H1 (cell line): Measurements from ENCODE around the gene LOXHD1. TPM values are rescaled to one million over a fixed set of nuclear protein-coding genes. Genes with fewer than 3 reads are reported as not detected.

Experiments
- BACH1 ChIP-seq: IDR thresholded peaks from 2 replicates; pipeline ENCODE4 v1.6.1; 2012; ENCODE audit warnings: low read length, improper control_type of control experiment
- polyA plus RNA-seq, 7 experiments: library from polyadenylated mRNA; depleted of rRNA in 3 of 7; stranded (reverse) in 5 of 7; unstranded in 2 of 7; fragments of >200 nt in 5 of 7; fragments of 200-250 nt in 2 of 7; gene quantifications; 1 replicate in 5 of 7; 2 replicates in 1 of 7; 4 replicates in 1 of 7; pipeline versions ENCODE4 v1.2.1 to v1.2.3, GENCODE V29; 2011 to 2013; ENCODE audit warnings: missing spikeins in 2 of 7, mixed read lengths in 2 of 7
- total RNA-seq: library from RNA; stranded (reverse); fragmentation: NEBNext Ultra II Directional; extraction: Animal tissue kit (Norgen Biotek cat#: 25700); gene quantifications from 2 replicates; pipeline ENCODE4 v1.2.1, GENCODE V29; 2021

Gene LOXHD1
- total and polyA plus RNA-seq, 2 of the 8 experiments (the other 6 are each of a cell fraction or from before 2014, with no cell fraction given), result 0.02 TPM; not detected in 1

DNA sequence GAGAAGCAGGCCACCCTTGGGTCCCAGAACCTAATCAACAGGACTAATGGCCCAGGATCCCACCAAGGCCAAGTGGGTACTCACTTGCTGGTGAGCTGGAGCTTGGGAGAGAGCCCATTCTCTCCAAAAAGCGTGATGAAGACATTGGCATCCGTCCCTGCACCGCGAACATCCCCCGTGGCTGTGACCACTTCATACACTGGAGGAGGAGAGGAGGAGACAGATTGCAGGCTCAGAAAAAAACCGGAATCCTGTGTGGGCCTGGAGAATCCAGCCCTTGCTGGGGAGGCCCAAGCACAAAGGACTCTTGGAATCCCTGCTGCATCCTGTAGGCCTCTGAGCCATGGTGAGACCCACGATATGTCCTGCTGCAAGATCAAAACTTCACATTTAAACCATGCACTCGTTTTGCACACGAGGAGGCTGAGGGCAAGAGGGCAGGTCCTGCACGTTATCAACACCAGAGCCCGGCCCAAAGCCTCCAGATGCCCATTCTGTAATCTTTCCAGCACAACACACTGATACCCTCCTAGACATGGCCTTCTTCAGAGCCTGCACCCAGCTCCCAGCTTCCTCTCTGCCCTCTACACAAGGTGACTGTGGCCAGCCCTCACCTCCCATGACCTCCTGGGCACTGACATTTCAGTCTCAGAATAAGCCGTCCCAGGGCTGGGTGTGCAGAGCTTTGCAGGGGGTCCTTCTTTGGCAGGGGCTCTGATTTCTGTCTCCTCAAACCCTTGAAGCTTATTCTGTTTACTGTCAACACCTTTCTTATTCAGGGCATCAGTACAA is 7.8 kb downstream of the LOXHD1 start (continued):
- no peak for TF ChIP-seq BACH1
